Measurements from ENCODE around the gene MEIOSIN.

The MEIOSIN gene

DNA sequence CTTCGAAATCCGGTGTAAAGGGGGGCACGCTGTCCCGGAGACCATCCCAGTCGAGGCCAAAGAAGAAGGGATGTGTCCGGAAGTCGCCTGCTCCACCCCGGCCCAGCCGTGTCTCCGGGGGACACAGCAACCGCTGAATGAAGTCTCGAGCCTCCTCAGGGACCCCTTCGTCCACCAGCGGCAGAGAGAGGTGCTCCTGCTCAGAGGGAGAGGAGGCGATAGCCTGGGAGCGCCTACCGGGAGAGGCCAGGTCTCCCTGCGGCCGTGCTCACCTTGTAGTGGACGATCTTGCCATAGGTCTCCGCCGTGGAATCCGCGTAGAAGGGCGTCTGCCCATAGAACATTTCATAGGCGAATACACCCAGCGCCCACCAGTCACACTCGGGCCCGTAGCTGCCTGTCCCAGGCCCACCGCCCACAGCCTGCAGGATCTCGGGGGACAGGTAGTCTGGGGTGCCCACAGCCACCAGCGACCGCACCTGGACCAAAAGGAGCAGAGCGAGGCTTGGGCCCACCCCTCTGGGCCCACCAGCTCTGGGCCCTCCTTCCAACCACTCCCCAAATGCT, 44.2 kb downstream of the MEIOSIN start:
- peaks cover 10% of the 10 kb centered on the region for H3K27me3 ChIP-seq (ENCODE audit: control insufficient read depth, insufficient read depth, low read length)
- H3K27ac ChIP-seq (ENCODE audit: low read length) = no peak overlapping the region
- peaks cover 14% of the 10 kb centered on the region for H3K4me1 ChIP-seq (ENCODE audit: control insufficient read depth, low read depth, low read length)
- no peak overlapping the region for H3K9ac ChIP-seq (ENCODE audit: low read length)
- H3K36me3 ChIP-seq (ENCODE audit: control insufficient read depth, low read depth, low read length) = peaks cover 10% of the 10 kb centered on the region
- H3K4me3 ChIP-seq (ENCODE audit: low read length) = no peak overlapping the region
- no peaks in the 10 kb centered on the region for H3K9me3 ChIP-seq (ENCODE audit: control insufficient read depth, low read depth, low read length)

DNA sequence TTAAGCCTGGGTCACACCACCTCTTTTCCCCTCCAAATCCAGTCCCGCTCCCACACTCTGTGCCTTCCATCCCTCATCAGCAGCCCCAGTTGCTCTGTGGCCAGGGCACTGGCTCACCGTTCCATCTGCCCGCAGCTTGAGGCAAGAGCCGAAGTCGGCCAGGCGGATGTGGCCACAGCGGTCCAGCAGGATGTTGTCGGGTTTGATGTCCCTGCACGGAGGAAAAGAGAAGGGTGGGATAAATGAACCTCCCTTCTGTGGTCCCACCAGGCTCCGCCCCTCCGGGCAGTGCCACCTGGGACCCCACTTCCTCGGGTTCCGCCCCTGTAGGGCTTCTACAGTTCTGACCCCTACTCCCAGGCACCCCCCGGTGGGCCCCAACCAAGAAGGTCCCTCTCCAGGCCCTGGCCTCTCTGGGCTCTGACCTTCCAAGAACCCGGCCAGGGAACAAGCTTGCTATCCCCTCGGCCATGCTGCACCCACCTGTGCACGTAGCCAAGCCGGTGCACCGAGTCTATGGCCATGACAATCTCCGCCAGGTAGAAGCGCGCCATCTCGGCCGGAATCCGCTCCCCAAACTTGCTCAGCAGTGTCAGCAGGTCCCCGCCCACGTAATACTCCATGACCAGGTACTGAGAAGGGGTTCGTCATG, 44.9 kb downstream of the MEIOSIN start:
- Histone ChIP-seq H3K4me1 (ENCODE audit: control insufficient read depth, low read depth, low read length) (peaks cover 14% of the 10 kb centered on the region), H3K36me3 (ENCODE audit: control insufficient read depth, low read depth, low read length) (peaks cover 9% of the 10 kb centered on the region), H3K27ac (ENCODE audit: low read length) (no peak overlapping the region), H3K9ac (ENCODE audit: low read length) (no peak overlapping the region), H3K4me3 (ENCODE audit: low read length) (no peak overlapping the region), H3K27me3 (ENCODE audit: control insufficient read depth, insufficient read depth, low read length) (peaks cover 10% of the 10 kb centered on the region), H3K9me3 (ENCODE audit: control insufficient read depth, low read depth, low read length) (no peaks in the 10 kb centered on the region)

- Histone ChIP-seq H3K27me3 (ENCODE audit: control insufficient read depth, insufficient read depth, low read length) (peaks cover 10% of the 10 kb centered on the region), H3K4me3 (ENCODE audit: low read length) (peak overlapping the region; percentile 42), H3K36me3 (ENCODE audit: control insufficient read depth, low read depth, low read length) (peaks cover 5% of the 10 kb centered on the region), H3K9ac (ENCODE audit: low read length) (no peak overlapping the region), H3K4me1 (ENCODE audit: control insufficient read depth, low read depth, low read length) (peaks cover 14% of the 10 kb centered on the region), H3K9me3 (ENCODE audit: control insufficient read depth, low read depth, low read length) (no peaks in the 10 kb centered on the region), H3K27ac (ENCODE audit: low read length) (no peak overlapping the region)
Measured at GRCh38 chr19:45779231-45780145, 46.2 kb downstream of the MEIOSIN start.

DNA sequence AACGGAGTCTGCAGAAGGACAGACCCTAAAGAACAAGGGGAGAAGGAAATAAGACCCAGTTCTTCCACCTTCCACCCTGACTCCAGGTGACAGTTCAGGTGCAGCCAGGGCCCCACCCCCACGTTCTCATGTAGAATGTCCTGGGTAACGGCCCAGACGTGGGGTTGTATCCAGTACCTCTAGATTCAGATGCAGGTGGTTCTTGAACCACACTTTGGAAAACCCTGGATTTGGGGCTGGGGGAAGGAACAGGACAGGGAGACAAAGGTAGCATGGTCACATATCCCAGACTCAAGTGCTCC, 46.9 kb downstream of the MEIOSIN start:
- H3K27me3 ChIP-seq (ENCODE audit: control insufficient read depth, insufficient read depth, low read length) = peaks cover 10% of the 10 kb centered on the region
- H3K4me1 ChIP-seq (ENCODE audit: control insufficient read depth, low read depth, low read length) = peaks cover 14% of the 10 kb centered on the region
- peaks cover 5% of the 10 kb centered on the region for H3K36me3 ChIP-seq (ENCODE audit: control insufficient read depth, low read depth, low read length)
- no peak overlapping the region for H3K9ac ChIP-seq (ENCODE audit: low read length)
- no peak overlapping the region for H3K27ac ChIP-seq (ENCODE audit: low read length)
- peak overlapping the region; percentile 42 for H3K4me3 ChIP-seq (ENCODE audit: low read length)
- H3K9me3 ChIP-seq (ENCODE audit: control insufficient read depth, low read depth, low read length) = no peaks in the 10 kb centered on the region

DNA sequence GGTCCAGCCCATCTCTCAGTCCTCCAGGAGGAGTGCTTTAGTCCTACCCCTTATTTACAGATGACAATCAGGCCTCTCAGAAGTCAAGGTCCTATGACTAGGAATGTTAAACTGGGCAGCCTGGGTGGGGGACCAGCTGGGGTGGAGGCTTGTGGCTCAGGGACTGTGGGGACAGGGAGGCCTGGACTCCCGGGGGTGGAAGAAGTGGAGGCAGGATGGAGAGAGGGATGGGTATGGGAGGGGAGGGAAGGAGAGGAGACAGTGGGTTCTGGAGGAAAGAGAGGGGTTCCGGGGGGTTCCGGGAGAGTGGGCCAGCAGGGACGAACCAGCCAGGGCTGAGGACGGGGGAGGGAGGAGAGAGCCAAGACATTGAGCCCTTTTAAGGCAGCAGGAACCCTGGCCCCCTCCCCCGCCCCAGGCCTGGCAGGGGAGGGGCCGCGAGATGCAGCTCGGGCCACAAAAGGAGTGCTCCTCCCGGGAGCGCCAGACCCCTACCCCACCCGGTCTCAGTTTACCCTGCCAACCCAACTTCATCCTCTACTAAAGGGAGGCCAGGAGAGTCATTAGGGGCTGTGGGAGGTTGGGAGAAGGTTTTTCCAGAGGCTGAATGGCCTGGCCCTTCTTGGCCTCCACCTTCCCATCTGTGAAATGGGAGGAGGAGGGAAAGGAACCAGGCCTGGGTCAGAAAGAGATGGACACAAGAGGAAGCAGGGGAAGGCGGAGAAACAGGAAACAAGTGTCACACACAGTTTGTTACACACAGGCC, 47.4 kb downstream of the MEIOSIN start:
- peaks cover 14% of the 10 kb centered on the region for H3K4me1 ChIP-seq (ENCODE audit: control insufficient read depth, low read depth, low read length)
- no peaks in the 10 kb centered on the region for H3K9me3 ChIP-seq (ENCODE audit: control insufficient read depth, low read depth, low read length)
- no peak overlapping the region for H3K4me3 ChIP-seq (ENCODE audit: low read length)
- H3K36me3 ChIP-seq (ENCODE audit: control insufficient read depth, low read depth, low read length) = peaks cover 8% of the 10 kb centered on the region
- H3K9ac ChIP-seq (ENCODE audit: low read length) = no peak overlapping the region
- no peak overlapping the region for H3K27ac ChIP-seq (ENCODE audit: low read length)
- H3K27me3 ChIP-seq (ENCODE audit: control insufficient read depth, insufficient read depth, low read length) = peaks cover 10% of the 10 kb centered on the region

DNA sequence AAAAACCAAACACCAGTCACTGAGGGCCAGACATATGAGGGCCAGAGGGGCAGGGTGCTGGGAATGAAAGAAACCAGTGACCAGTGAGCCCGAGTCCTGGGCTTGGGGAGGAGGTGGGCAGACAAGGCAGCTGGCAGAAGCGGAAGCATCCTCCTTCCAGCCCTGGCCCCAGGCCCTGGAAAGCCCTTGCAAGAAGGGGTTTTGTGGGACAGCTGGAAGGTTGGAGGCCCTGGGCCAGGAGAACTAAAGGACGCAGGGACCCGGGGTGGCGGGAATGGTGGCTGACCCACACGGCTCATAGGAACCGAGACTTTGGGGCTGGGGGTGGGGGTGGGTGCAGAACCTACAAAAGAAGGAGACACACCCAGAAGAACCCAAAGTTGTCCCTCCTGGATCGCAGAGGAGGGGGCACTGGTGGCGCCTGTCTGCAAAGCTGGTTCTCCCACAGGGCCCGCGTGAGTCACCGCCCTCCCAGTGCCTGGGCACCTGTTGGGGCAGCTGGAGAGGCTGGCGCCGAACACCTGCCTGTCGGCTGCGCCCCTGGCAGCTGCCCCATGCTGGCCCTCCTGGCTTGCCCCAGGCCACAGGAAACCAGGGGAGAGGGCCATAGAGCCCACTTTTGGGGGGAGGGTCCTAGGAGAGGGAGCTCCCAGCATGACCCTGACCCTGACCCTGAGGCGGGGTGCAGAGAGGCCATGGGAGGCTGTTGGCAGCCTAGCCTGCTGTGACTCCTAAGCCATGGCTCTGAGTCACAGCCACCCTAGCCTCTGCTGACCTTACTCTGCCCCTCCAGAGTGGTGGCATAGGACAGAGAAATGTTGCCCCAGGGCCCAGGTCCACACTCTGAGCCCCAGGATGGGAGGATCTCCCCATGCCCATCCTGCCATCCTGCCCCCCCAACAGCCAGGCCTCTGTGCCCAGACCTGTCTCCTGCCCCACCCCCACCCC, 48.2 kb downstream of the MEIOSIN start:
- no peak overlapping the region for H3K9ac ChIP-seq (ENCODE audit: low read length)
- no peak overlapping the region for H3K4me3 ChIP-seq (ENCODE audit: low read length)
- H3K36me3 ChIP-seq (ENCODE audit: control insufficient read depth, low read depth, low read length) = peaks cover 13% of the 10 kb centered on the region
- peaks cover 10% of the 10 kb centered on the region for H3K27me3 ChIP-seq (ENCODE audit: control insufficient read depth, insufficient read depth, low read length)
- H3K4me1 ChIP-seq (ENCODE audit: control insufficient read depth, low read depth, low read length) = peaks cover 14% of the 10 kb centered on the region
- H3K27ac ChIP-seq (ENCODE audit: low read length) = no peak overlapping the region
- no peaks in the 10 kb centered on the region for H3K9me3 ChIP-seq (ENCODE audit: control insufficient read depth, low read depth, low read length)

GRCh38 chr19:45782162-45782691, 49.0 kb downstream of the MEIOSIN start, which contains the start of gene DMPK:
Gene DMPK (minus strand): TSS chr19:45782490. CDS start chr19:45782352, 138 bp downstream.
- no peak within 1 kb of the TSS for H3K4me3 ChIP-seq (ENCODE audit: low read length)
- H3K27ac ChIP-seq (ENCODE audit: low read length) = no peak within 1 kb of the TSS
- H3K9ac ChIP-seq (ENCODE audit: low read length) = no peak within 1 kb of the TSS
- H3K9me3 ChIP-seq (ENCODE audit: control insufficient read depth, low read depth, low read length) = no peaks in the 10 kb centered on the region
- peaks cover 10% of the 10 kb centered on the region for H3K27me3 ChIP-seq (ENCODE audit: control insufficient read depth, insufficient read depth, low read length)
- peaks cover 14% of the 10 kb centered on the region for H3K4me1 ChIP-seq (ENCODE audit: control insufficient read depth, low read depth, low read length)
- peaks cover 20% of the 10 kb centered on the region for H3K36me3 ChIP-seq (ENCODE audit: control insufficient read depth, low read depth, low read length)

DNA sequence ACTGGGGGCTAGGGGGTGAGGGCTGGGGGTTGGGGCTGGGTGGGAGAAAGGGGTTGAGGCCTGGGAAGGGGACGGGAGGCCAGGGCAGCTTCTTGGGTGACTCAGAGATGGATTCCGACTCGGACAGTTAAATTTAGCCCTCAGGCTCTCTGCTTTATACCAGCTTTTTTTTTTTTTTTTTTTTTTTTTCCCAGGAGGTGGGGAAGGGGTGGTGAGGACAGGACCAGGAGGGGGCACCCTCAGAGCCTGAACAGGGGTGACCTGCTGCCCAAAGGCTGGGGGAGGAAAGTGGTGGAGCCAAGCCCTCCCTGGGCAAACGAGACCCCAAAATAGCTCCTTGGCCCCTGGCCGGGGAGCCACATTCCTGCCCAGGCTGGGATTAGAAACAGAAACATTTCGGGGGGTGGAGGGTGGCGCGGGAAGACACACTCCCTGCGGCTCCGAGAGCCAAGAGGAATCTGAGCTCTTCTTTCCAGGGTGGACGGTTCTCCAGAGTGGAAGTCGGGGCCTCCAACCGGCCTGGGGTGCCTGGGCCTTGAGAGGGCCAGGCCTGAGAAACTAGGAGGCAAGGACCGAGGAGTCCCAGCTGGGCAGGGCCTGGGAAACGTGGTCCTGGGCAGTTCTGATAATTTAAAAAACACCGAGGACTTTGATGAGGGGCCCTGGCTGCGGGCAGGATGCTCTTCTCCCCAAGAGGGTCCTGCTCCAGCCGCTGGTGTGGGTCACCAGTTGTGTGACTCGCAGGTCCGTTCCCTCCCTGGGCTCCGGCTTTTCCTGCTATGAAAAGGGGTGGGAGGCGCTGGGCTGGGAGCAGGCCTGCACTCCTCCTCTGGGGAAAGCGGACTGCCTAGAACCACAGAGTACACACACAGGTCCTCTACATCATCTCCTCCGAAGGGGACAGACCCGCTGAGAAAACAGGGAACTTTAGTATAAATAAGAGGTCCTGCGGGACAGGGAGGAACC, 49.9 kb downstream of the MEIOSIN start:
- no peaks in the 10 kb centered on the region for H3K9me3 ChIP-seq (ENCODE audit: control insufficient read depth, low read depth, low read length)
- H3K27ac ChIP-seq (ENCODE audit: low read length) = no peak overlapping the region
- H3K4me1 ChIP-seq (ENCODE audit: control insufficient read depth, low read depth, low read length) = peaks cover 14% of the 10 kb centered on the region
- H3K9ac ChIP-seq (ENCODE audit: low read length) = no peak overlapping the region
- H3K27me3 ChIP-seq (ENCODE audit: control insufficient read depth, insufficient read depth, low read length) = peaks cover 10% of the 10 kb centered on the region
- peaks cover 21% of the 10 kb centered on the region for H3K36me3 ChIP-seq (ENCODE audit: control insufficient read depth, low read depth, low read length)
- H3K4me3 ChIP-seq (ENCODE audit: low read length) = no peak overlapping the region

- H3K4me1 ChIP-seq (ENCODE audit: control insufficient read depth, low read depth, low read length) = peaks cover 9% of the 10 kb centered on the region
- H3K9ac ChIP-seq (ENCODE audit: low read length) = no peak overlapping the region
- H3K36me3 ChIP-seq (ENCODE audit: control insufficient read depth, low read depth, low read length) = peaks cover 31% of the 10 kb centered on the region
- no peak overlapping the region for H3K27ac ChIP-seq (ENCODE audit: low read length)
- no peak overlapping the region for H3K4me3 ChIP-seq (ENCODE audit: low read length)
- peaks cover 10% of the 10 kb centered on the region for H3K27me3 ChIP-seq (ENCODE audit: control insufficient read depth, insufficient read depth, low read length)
- H3K9me3 ChIP-seq (ENCODE audit: control insufficient read depth, low read depth, low read length) = no peaks in the 10 kb centered on the region
Measured at GRCh38 chr19:45784096-45784495, 50.9 kb downstream of the MEIOSIN start.
